OCI-LY1 (cell line): ENCODE measurements around the gene CHST15.

Source experiments
- H2AFZ ChIP-seq: fragments of 200-600 bp; sonication (generic), shearing (Covaris generic); 2 replicates; pipeline ENCODE4 v1.6.0; 2014; ENCODE audit warnings: antibody characterized with exemption, mild to moderate bottlenecking, low read length
- H3F3A ChIP-seq: fragments of 200-600 bp; sonication (generic), shearing (Covaris generic); 2 replicates; pipeline ENCODE4 v1.6.0; 2014; ENCODE audit warnings: mild to moderate bottlenecking, antibody characterized with exemption, low read length, moderate library complexity; ENCODE audit not compliant: insufficient read depth
- H3K27ac ChIP-seq: fragments of 200-600 bp; sonication (generic); 2 replicates; pipeline ENCODE4 v1.5.1; 2014; ENCODE audit warnings: low read length, mixed run types, mild to moderate bottlenecking, low read depth; ENCODE audit not compliant: poor library complexity, severe bottlenecking
- H3K27me3 ChIP-seq: fragments of 200-600 bp; sonication (generic); 2 replicates; pipeline ENCODE4 v1.6.0; 2014; ENCODE audit warnings: antibody characterized with exemption, mild to moderate bottlenecking, low read length, moderate library complexity; ENCODE audit not compliant: insufficient read depth
- H3K36me3 ChIP-seq: fragments of 200-600 bp; sonication (generic); 2 replicates; pipeline ENCODE4 v1.6.1; 2014; ENCODE audit warnings: mild to moderate bottlenecking, antibody characterized with exemption, low read length, moderate library complexity, mixed read lengths; ENCODE audit not compliant: insufficient read depth
- H3K4me1 ChIP-seq: fragments of 200-600 bp; sonication (generic); 2 replicates; pipeline ENCODE4 v1.5.1; 2014; ENCODE audit warnings: mild to moderate bottlenecking, low read length, moderate library complexity; ENCODE audit not compliant: insufficient read depth, severe bottlenecking
- H3K4me2 ChIP-seq: fragments of 200-600 bp; sonication (generic), shearing (Covaris generic); 2 replicates; pipeline ENCODE4 v1.6.1; 2014; ENCODE audit warnings: low read length
- H3K4me3 ChIP-seq: fragments of 200-600 bp; sonication (generic); 2 replicates; pipeline ENCODE4 v1.5.1; 2014; ENCODE audit warnings: low read length, low read depth, mild to moderate bottlenecking, mixed read lengths; ENCODE audit not compliant: poor library complexity, severe bottlenecking
- H3K79me2 ChIP-seq: fragments of 200-600 bp; shearing (Covaris generic); 2 replicates; pipeline ENCODE4 v1.6.1; 2016; ENCODE audit warnings: mixed run types, low read length, mixed read lengths; ENCODE audit not compliant: insufficient read depth
- H3K9ac ChIP-seq: fragments of 200-600 bp; sonication (generic), shearing (Covaris generic); 2 replicates; pipeline ENCODE4 v1.6.1; 2014; ENCODE audit warnings: mild to moderate bottlenecking, low read length, mixed read lengths
- H3K9me2 ChIP-seq: fragments of 200-600 bp; sonication (generic), shearing (Covaris generic); 2 replicates; pipeline ENCODE4 v1.6.1; 2014; ENCODE audit warnings: low read depth, mild to moderate bottlenecking, low read length, mixed read lengths
- H3K9me3 ChIP-seq: fragments of 200-600 bp; shearing (Covaris generic); 2 replicates; pipeline ENCODE4 v1.6.1; 2014; ENCODE audit warnings: low read length, mixed read lengths
- H4K20me1 ChIP-seq: fragments of 200-600 bp; sonication (generic), shearing (Covaris generic); 2 replicates; pipeline ENCODE4 v1.6.0; 2016; ENCODE audit warnings: mild to moderate bottlenecking, low read length; ENCODE audit not compliant: insufficient read depth
- EZH2 ChIP-seq: fragments of 200-600 bp; sonication (generic), shearing (Covaris generic); IDR thresholded peaks from 2 replicates; pipeline ENCODE4 v1.8.0; 2017; ENCODE audit warnings: borderline replicate concordance, mixed run types, mild to moderate bottlenecking, antibody characterized with exemption, low read length, moderate library complexity, mixed read lengths
- TF ChIP-seq, protein P1 (sequence below): fragments of 200-600 bp; sonication (generic), shearing (Covaris generic); IDR thresholded peaks from 2 replicates; pipeline ENCODE4 v1.5.1; 2017; ENCODE audit warnings: mild to moderate bottlenecking, antibody characterized with exemption, low read length, moderate library complexity, mixed read lengths

Gene CHST15

DNA sequence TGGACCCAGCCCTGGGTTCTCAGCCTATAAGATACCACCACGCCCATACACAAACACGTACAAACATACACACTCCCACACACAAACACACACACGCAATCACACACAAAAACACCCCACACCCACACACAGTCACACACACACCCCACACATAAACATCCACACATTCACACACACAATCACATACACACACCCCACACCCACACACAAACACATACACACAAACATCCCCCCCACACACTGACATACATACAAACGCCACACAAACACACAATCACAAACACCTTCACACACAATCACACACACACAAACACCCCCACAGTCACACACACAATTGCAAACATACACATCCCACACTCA lies 122.5 kb downstream of the CHST15 start:
- H3F3A ChIP-seq: no peaks in the 10 kb centered on the region
- no peaks in the 10 kb centered on the region for H3K79me2 ChIP-seq
- no peaks in the 10 kb centered on the region for H3K4me1 ChIP-seq
- no peaks in the 10 kb centered on the region for H3K9me3 ChIP-seq
- H3K36me3 ChIP-seq: no peaks in the 10 kb centered on the region
- H2AFZ ChIP-seq: no peak overlapping the region
- no peak overlapping the region for H3K4me2 ChIP-seq
- H3K27me3 ChIP-seq: 0 out of 2 replicates have a peak, but pooled peaks cover 3% of the 10 kb centered on the region
- no peak overlapping the region for H3K4me3 ChIP-seq
- H4K20me1 ChIP-seq: no peaks in the 10 kb centered on the region
- no peak overlapping the region for H3K27ac ChIP-seq
- H3K9me2 ChIP-seq: no peaks in the 10 kb centered on the region
- H3K9ac ChIP-seq: no peak overlapping the region
- no peak for TF ChIP-seq EZH2
- TF ChIP-seq, protein P1, sequence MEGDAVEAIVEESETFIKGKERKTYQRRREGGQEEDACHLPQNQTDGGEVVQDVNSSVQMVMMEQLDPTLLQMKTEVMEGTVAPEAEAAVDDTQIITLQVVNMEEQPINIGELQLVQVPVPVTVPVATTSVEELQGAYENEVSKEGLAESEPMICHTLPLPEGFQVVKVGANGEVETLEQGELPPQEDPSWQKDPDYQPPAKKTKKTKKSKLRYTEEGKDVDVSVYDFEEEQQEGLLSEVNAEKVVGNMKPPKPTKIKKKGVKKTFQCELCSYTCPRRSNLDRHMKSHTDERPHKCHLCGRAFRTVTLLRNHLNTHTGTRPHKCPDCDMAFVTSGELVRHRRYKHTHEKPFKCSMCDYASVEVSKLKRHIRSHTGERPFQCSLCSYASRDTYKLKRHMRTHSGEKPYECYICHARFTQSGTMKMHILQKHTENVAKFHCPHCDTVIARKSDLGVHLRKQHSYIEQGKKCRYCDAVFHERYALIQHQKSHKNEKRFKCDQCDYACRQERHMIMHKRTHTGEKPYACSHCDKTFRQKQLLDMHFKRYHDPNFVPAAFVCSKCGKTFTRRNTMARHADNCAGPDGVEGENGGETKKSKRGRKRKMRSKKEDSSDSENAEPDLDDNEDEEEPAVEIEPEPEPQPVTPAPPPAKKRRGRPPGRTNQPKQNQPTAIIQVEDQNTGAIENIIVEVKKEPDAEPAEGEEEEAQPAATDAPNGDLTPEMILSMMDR: no peak

DNA sequence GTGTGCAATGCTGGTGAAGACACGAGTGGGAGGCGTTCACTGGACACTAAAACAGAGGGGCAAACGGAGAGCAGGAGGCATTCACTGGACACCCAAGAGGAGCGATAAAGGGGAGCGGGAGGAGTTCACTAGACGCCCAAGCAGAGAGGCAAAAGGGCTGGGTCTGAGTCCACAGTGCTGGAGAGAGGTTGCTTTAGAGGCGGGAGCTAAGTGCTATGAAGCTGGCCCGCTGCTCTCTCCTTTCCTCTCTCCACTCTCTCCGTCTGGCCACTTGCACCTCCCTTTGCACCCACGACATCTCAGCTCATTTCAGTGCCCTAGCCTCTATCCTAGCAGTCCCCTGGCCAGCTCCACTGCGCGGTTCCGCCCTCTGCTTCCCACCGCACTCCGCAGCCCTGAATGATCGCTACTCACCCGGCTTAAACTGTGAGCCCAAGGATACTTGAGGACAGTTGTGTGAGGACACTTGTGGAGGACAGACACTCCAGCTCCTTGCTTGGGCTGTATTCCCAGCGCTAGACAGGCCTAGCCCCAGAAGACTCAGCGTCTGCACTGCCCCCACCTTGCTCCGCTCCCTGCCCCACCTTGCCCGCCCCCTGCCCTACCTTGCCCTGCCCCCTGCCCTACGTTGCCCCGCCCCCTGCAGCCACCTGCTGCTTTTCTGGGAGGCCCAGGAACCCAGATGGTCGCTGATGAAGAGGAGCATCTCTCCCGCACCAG lies 123.0 kb downstream of the CHST15 start:
- H3K36me3 ChIP-seq: no peaks in the 10 kb centered on the region
- no peaks in the 10 kb centered on the region for H4K20me1 ChIP-seq
- H3K27me3 ChIP-seq: 0 out of 2 replicates have a peak, but pooled peaks cover 3% of the 10 kb centered on the region
- H2AFZ ChIP-seq: no peak overlapping the region
- TF ChIP-seq, protein P1: no peak
- TF ChIP-seq EZH2: no peak
- no peaks in the 10 kb centered on the region for H3K4me1 ChIP-seq
- H3K4me2 ChIP-seq: no peak overlapping the region
- H3K4me3 ChIP-seq: no peak overlapping the region
- no peak overlapping the region for H3K27ac ChIP-seq
- no peak overlapping the region for H3K9ac ChIP-seq
- H3K79me2 ChIP-seq: no peaks in the 10 kb centered on the region
- no peaks in the 10 kb centered on the region for H3K9me2 ChIP-seq
- no peaks in the 10 kb centered on the region for H3F3A ChIP-seq
- no peaks in the 10 kb centered on the region for H3K9me3 ChIP-seq

DNA sequence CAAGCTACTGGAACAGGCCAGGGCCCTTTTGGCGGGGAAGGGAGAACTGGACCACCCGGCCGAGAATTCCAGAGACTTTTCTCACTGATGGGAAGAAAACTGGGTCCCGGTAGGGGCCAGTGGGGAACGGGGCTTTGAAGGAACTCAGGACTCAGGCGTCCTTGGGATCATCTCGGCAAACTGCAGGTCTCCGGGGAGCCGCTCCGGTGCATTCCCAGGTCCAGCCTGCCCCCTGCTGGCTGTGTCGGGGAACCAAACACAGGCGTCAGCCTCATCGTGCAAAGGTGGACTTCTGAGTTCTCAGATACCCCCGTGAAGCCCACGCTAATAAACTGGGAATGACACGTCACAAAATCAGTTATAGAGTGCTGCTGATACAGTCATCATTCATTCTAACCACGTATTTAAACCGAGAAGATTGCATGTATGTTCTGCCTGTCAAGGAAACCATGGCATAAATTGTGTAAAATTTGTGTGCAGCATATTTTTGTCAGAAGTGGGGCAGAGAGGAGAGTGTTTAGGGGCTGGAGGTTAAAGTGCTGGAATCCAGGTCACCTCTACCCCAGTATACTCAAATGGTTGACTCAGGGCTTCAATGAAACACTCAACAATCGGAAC lies 125.7 kb downstream of the CHST15 start:
- no peaks in the 10 kb centered on the region for H3K79me2 ChIP-seq
- no peaks in the 10 kb centered on the region for H3K9me3 ChIP-seq
- no peaks in the 10 kb centered on the region for H3K36me3 ChIP-seq
- no peaks in the 10 kb centered on the region for H3K27me3 ChIP-seq
- no peak overlapping the region for H3K4me3 ChIP-seq
- H3K9ac ChIP-seq: no peak overlapping the region
- no peaks in the 10 kb centered on the region for H3K9me2 ChIP-seq
- no peak overlapping the region for H3K27ac ChIP-seq
- H3K4me1 ChIP-seq: no peaks in the 10 kb centered on the region
- no peak overlapping the region for H3K4me2 ChIP-seq
- no peaks in the 10 kb centered on the region for H4K20me1 ChIP-seq
- no peak for TF ChIP-seq EZH2
- TF ChIP-seq, protein P1: peak; percentile 94
- no peak overlapping the region for H2AFZ ChIP-seq
- H3F3A ChIP-seq: no peaks in the 10 kb centered on the region
